SHP77 (cell line): ENCODE data around the gene SLC9A7.
"Not testable (repeated sequence)": the region's sequence is repeated elsewhere in the genome, so short reads cannot be mapped to it uniquely, and the experiment has no call there.

Experiments used
- DNase-seq, 2 experiments: peaks; one replicate each; lab custom pipeline; 2025; lab: John Stamatoyannopoulos, UW

SLC9A7 gene

DNA sequence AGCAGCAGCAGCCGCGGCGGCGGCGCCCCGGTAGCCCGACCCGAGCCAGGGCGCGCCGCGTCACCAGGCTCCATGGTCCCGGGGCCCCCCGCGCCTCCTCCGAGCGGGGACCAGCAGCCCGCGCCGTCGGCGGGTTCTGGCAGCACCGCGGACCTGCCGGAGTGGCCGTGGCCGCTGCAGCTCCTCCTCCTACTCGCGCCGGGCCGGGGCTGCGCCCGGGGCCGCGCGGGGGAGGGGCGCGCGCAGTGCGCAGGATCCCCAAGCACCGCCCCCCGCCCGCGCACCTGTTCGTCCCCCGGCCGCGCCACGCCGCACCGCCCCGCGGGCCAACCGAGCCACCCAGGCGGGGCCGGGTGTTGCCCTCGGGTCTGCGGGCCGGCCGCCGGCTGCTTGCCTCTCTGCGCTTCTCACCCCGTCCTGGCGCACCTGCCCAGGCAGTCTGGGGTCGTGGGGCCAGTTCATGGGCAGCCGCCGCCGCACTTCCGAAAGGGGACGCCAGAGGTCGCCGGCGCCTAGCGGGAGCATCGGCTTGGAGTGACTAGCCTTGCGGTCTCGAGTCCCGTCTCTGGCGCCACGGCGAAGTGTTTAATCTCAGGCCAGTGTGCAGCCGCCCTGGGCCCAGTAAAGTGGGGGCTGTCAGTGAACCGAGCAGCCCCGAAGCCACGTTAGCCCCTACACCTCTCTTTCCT is at the start of gene SLC9A7:
SLC9A7 (minus strand) TSS at position 163 of the 689 bp plus-strand sequence; CDS start at position 74, 89 bp downstream.
- peak; percentile 40 to 43 for DNase-seq

- DNase-seq = no peak
These were observed 46.4 kb upstream of the SLC9A7 start for GRCh38 chrX:46805270-46805669.

DNA sequence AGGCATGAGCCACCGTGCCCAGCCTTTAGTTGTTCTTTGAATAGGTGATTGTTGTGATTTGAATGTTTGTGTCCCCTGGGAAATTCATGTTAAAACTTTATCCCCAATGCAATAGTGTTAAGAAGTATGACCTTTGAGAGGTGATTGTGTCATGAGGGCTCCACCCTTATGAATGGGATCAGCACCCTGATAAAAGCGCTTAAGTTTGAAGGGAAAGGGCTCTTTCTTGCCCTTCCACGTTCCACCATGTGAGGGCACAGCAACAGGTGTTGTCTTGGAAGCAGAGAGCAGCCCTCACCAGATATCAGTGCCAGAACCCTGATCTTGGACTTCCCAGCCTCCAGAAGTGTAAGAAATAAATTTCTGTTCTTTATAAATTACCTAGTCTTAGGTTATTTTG is 44.2 kb upstream of the SLC9A7 start:
- no peak for DNase-seq

GRCh38 chrX:46796574-46797191 is 37.8 kb upstream of the SLC9A7 start:
- DNase-seq = peak in 1 of 2 experiments; percentile 8

DNA sequence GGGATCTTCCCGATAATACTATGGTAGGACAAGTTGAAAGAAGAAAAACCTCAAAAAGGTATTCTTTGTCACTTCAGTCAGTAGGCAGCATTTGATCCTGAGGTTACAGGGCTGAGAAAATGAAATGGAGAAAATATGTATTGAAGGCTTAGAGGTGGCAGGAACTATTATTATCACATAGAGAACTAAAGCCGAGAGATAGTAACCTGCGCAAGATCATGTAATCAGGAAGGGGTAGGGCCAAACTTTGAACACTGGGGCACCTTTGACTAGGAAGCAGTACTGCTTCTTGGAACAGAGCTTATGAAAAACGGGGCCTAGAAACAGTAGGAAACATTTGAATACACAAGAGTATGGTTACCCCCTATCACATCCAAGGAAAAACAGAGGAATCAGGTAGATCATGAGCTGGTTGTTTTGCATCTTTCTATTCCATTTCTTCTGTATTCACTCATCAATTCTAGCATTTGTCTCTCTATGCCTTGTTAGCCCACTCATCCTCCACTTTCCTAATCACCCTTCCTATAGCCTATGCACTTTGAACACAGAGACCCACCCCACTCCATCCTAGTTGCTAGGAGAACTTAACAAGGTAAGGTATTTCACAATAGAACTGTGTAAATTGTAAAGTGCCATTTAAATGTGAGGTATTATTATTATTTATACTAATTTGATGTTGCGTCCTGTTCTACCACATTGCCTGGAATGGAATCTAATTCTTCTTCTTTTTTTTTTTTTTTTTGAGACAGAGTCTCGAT is 34.6 kb upstream of the SLC9A7 start:
- DNase-seq = no peak

DNA sequence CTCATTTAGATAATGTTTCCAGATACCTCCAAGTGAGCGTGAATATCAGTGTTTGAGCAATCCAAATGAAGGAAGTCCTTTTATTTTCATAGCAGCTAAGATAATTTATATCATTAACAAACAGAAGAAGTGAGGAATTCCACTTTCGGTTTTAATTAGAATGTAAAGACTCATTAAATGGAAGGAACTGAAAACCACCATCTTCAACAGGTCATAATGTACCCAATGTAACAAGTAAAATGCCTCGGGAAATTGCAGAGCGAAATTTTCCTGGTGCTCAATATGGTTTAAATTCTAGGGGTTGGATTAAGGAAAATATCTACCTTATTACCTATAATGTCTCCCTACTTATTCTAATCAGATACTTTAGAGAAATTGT is 33.9 kb upstream of the SLC9A7 start:
- DNase-seq = no peak

DNA sequence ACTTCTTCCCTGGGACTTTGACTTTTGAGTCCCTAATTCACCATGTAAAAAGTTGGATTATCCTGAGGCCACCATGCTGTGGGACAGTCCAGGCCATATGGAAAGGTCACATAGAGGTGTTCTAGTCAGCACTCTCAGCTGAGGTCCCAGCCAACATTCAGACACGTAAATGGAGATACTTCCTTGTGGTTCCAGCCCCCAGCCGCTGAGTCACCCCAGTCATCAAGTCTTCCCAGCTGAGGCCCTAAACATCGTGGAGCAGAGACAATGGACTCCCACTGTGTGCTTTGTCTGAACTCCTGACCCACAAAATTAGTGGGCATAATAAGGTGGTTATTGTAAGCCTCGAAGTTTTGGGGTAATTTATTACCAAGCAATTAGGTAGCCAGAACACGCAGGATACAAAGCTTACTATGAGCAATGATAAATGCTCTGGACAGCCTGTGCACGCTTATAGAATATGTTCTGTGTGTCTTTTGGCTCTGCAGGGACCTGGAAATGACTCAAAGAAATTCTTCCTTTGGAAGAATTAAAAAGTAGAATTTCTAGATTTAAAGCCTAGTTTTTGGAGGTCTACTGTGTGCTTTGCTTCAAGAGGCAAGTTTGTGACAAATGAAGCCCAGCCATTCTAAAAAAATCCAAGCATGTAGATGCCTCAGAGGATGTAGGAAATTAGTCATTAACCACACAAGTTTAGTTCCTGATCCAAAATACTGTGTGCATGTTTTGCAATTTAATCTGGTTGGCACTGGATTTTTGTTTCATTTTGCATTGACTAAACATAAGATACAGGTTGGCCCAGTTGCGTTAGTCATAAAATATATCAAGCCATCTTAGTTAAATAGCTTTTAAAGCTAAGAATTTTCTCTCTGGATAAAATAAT is 33.2 kb upstream of the SLC9A7 start:
- DNase-seq = no peak

- no peak for DNase-seq
These were observed 30.0 kb upstream of the SLC9A7 start for GRCh38 chrX:46788902-46789301.

- not testable (repeated sequence) for DNase-seq
These were observed 25.5 kb upstream of the SLC9A7 start for GRCh38 chrX:46784437-46784836.

DNA sequence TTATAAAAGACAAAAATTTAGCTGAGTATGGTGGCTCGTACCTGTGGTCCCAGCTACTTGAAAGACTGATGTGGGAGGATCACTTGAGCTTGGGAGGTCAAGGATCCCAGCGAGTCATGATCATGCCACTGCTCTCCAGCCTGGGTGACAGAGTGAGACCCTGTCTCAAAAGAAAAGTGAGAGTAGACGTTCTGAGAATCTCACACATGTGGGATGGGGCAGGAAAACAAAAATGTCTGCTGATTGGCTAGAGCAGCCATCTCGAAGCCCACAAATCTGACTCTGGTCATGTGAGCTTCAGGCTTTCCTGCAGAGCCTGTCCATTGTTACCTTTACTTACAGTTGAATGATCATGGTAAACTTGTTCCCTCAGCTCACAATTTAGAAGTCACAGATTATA is 23.1 kb upstream of the SLC9A7 start:
- no peak for DNase-seq

- no peak for DNase-seq
These were observed 19.3 kb upstream of the SLC9A7 start for GRCh38 chrX:46777971-46778810.

DNA sequence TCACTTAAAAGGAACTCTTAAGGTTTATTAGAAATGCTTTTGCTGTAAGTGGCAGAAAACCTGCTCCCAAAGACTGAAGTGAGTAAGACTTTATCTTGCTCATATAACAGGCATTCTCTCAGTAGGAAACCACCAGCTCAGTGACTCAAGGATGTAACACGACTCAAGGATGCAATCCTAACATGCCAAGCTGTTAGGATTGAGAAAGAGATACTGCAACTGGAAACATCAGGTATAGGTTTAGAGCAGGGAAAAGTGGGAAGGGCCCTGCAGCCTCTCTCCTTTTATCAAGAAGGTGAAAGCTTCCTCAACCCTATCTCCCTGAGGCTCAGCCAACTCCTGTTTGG is 11.9 kb upstream of the SLC9A7 start:
- no peak for DNase-seq

GRCh38 chrX:46770000-46770816 is 11.3 kb upstream of the SLC9A7 start:
- no peak for DNase-seq

DNA sequence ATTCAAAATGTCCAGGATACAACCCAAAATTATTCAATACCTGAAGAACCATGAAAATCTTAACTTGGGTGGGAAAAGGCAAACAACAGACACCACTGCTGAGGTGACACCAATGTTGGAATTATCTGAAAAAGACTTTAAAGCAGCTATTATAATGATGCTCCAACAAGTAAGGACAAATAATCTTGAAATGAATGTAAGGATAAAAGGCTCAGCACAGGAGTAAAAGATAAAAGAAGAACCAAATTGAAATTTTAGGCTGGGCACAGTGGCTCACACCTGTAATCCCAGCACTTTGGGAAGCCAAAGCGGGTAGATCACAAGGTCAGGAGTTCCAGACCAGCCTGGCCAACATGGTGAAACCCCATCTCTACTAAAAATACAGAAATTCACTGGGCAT is 4.0 kb upstream of the SLC9A7 start:
- DNase-seq = no peak

GRCh38 chrX:46759645-46759974 is 692 bp upstream of the SLC9A7 start:
- DNase-seq = no peak

GRCh38 chrX:46758163-46758955 is 559 bp downstream of the SLC9A7 start:
- DNase-seq = peak in 1 of 2 experiments; percentile 6

- DNase-seq = no peak
These were observed 1.3 kb downstream of the SLC9A7 start for GRCh38 chrX:46757593-46757992.

- DNase-seq = no peak
These were observed 1.9 kb downstream of the SLC9A7 start for GRCh38 chrX:46757052-46757451.

DNA sequence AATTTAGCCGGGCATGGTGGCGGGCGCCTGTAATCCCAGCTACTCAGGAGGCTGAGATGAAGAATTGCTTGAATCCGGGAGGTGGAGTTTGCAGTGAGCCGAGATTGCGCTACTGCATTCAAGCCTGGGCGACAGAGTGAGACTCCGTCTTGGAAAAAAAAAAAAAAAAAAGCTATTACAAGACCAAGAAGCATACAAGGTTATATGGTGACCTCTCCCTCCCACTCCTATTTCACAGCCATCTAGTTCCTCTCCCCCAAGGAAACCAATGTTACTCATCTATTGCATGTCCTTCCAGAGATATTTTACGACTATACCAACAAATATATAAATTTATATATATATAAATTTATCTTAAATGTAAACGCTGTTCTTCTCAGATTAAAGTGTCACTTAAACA is 3.2 kb downstream of the SLC9A7 start:
- DNase-seq = no peak

DNA sequence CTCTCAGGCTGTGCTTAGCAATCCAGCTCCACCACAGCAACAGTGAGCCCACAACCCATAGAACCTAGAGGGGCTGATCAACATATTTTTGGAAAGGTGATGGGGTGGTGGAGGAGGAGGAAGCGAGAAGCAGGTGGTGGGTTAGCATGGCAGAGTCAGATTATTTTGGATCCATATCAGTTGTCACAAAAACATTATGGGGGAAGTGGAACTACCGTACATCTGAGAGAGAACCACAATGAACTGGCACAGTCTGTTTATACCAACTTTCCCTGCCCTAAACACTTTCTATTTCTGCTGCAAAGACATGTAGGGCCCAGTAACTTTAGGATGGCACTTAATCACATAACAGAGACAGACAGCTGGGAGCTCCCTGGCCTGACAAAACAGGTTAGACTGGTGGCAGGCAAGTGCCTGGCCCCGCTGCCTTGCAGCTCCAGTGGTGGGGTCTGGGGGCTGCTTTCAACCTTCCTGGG is 4.3 kb downstream of the SLC9A7 start:
- DNase-seq = no peak
